Measurements from ENCODE around the gene RXYLT1.

The RXYLT1 gene

GRCh38 chr12:63809566-63809965 lies 29.9 kb downstream of the RXYLT1 start:
- no peak overlapping the region for H3K4me3 ChIP-seq (ENCODE audit: low read depth, low read length)
- no peak for DNase-seq (ENCODE audit: low read depth)
- TF ChIP-seq MYC (IDR thresholded peaks at IDR 0.05; ENCODE audit: low read depth, low read length) (no peak), POLR2A (IDR thresholded peaks at IDR 0.05; ENCODE audit: extremely low read depth, insufficient read length) (no peak), CTCF (IDR thresholded peaks at IDR 0.05; ENCODE audit: low read depth, low read length) (no peak), MAX (IDR thresholded peaks at IDR 0.05; ENCODE audit: low read depth, low read length) (no peak)

- H3K4me3 ChIP-seq (ENCODE audit: low read depth, low read length): no peak overlapping the region
- TF ChIP-seq MYC (IDR thresholded peaks at IDR 0.05; ENCODE audit: low read depth, low read length) (no peak), CTCF (IDR thresholded peaks at IDR 0.05; ENCODE audit: low read depth, low read length) (no peak), MAX (IDR thresholded peaks at IDR 0.05; ENCODE audit: low read depth, low read length) (no peak), POLR2A (IDR thresholded peaks at IDR 0.05; ENCODE audit: extremely low read depth, insufficient read length) (no peak)
- no peak for DNase-seq (ENCODE audit: low read depth)
These were observed 31.6 kb downstream of the RXYLT1 start for GRCh38 chr12:63811334-63811733.

- no peak for TF ChIP-seq POLR2A (IDR thresholded peaks at IDR 0.05; ENCODE audit: extremely low read depth, insufficient read length)
- TF ChIP-seq CTCF (IDR thresholded peaks at IDR 0.05; ENCODE audit: low read depth, low read length): no peak
- no peak for TF ChIP-seq MAX (IDR thresholded peaks at IDR 0.05; ENCODE audit: low read depth, low read length)
- TF ChIP-seq MYC (IDR thresholded peaks at IDR 0.05; ENCODE audit: low read depth, low read length): no peak
- DNase-seq (ENCODE audit: low read depth): no peak
These were observed 32.0 kb downstream of the RXYLT1 start for GRCh38 chr12:63811755-63812154.

GRCh38 chr12:63814146-63814772 lies 34.5 kb downstream of the RXYLT1 start:
- H3K4me3 ChIP-seq (ENCODE audit: low read depth, low read length): no peak overlapping the region
- no peak for DNase-seq (ENCODE audit: low read depth)
- TF ChIP-seq MYC (IDR thresholded peaks at IDR 0.05; ENCODE audit: low read depth, low read length): no peak
- no peak for TF ChIP-seq POLR2A (IDR thresholded peaks at IDR 0.05; ENCODE audit: extremely low read depth, insufficient read length)
- no peak for TF ChIP-seq CTCF (IDR thresholded peaks at IDR 0.05; ENCODE audit: low read depth, low read length)
- TF ChIP-seq MAX (IDR thresholded peaks at IDR 0.05; ENCODE audit: low read depth, low read length): no peak

More at GRCh38 chr12:63811755-63812154, 32.0 kb downstream of the RXYLT1 start:
- no peak overlapping the region for H3K4me3 ChIP-seq (ENCODE audit: low read depth, low read length)

- DNase-seq (ENCODE audit: low read depth): no peak
- TF ChIP-seq MYC (IDR thresholded peaks at IDR 0.05; ENCODE audit: low read depth, low read length): no peak
- no peak for TF ChIP-seq MAX (IDR thresholded peaks at IDR 0.05; ENCODE audit: low read depth, low read length)
- no peak for TF ChIP-seq POLR2A (IDR thresholded peaks at IDR 0.05; ENCODE audit: extremely low read depth, insufficient read length)
- no peak for TF ChIP-seq CTCF (IDR thresholded peaks at IDR 0.05; ENCODE audit: low read depth, low read length)
- H3K4me3 ChIP-seq (ENCODE audit: low read depth, low read length): no peak overlapping the region
These were observed 35.8 kb downstream of the RXYLT1 start for GRCh38 chr12:63815482-63815852.

Measured in NB4 (cell line).